Activated B cell treated with CpG ODN at 0.5 μM for 24 hours (primary cell): Measurements from ENCODE around the gene GNAZ. TPM values are rescaled to one million over a fixed set of nuclear protein-coding genes. Genes with fewer than 3 reads are reported as not detected.

ENCODE experiments used
- ATAC-seq: fragments of 200-7000 bp; cut with Tn5 transposase; one replicate; pipeline ENCODE4 v1.10.0; 2021; ENCODE audit warnings: low read depth, mild to moderate bottlenecking, moderate library complexity
- CTCF ChIA-PET: fragments of 350-600 bp; sonication (Branson Sonifier 250); formaldehyde crosslinking; loops from one replicate; lab custom pipeline; 2021; ENCODE audit warnings: antibody characterized with exemption; lab: Charles Lee
- POLR2A ChIA-PET: fragments of 350-600 bp; sonication (Branson Sonifier 250); formaldehyde crosslinking; loops from one replicate; lab custom pipeline; 2021; ENCODE audit warnings: antibody characterized with exemption; lab: Charles Lee
- DNase-seq: peaks from one replicate; pipeline ENCODE4 v3.0.0; 2022
- H3K27ac Mint-ChIP-seq: one replicate; pipeline ENCODE4 v1.8.0; 2020; ENCODE audit warnings: mixed read lengths
- H3K27me3 Mint-ChIP-seq: one replicate; pipeline ENCODE4 v1.8.0; 2021; ENCODE audit warnings: mixed read lengths
- H3K36me3 Mint-ChIP-seq: one replicate; pipeline ENCODE4 v1.8.0; 2021; ENCODE audit warnings: low read depth, mixed read lengths
- H3K4me1 Mint-ChIP-seq: one replicate; pipeline ENCODE4 v1.8.0; 2021; ENCODE audit warnings: mixed read lengths
- H3K4me3 Mint-ChIP-seq: one replicate; pipeline ENCODE4 v1.8.0; 2020; ENCODE audit warnings: mild to moderate bottlenecking, mixed read lengths
- H3K9me3 Mint-ChIP-seq: one replicate; pipeline ENCODE4 v1.8.0; 2020; ENCODE audit warnings: mixed read lengths
- intact Hi-C: fragments of 100-400 bp; cut with micrococcal nuclease; formaldehyde crosslinking; loops from one replicate; pipeline ENCODE4 v1.15.1; 2024
- total RNA-seq: library from RNA; stranded (reverse); gene quantifications from 2 replicates; pipeline ENCODE4 v1.2.3, GENCODE V29; 2022
- TF ChIP-seq, protein P1 (sequence below): fragments of 200-600 bp; IDR thresholded peaks from one replicate; pipeline ENCODE4 v1.8.0; 2022; ENCODE audit warnings: antibody characterized with exemption, mild to moderate bottlenecking

GNAZ gene
- total RNA-seq, 1 donor from 2014 or later, result 12.2 TPM

DNA sequence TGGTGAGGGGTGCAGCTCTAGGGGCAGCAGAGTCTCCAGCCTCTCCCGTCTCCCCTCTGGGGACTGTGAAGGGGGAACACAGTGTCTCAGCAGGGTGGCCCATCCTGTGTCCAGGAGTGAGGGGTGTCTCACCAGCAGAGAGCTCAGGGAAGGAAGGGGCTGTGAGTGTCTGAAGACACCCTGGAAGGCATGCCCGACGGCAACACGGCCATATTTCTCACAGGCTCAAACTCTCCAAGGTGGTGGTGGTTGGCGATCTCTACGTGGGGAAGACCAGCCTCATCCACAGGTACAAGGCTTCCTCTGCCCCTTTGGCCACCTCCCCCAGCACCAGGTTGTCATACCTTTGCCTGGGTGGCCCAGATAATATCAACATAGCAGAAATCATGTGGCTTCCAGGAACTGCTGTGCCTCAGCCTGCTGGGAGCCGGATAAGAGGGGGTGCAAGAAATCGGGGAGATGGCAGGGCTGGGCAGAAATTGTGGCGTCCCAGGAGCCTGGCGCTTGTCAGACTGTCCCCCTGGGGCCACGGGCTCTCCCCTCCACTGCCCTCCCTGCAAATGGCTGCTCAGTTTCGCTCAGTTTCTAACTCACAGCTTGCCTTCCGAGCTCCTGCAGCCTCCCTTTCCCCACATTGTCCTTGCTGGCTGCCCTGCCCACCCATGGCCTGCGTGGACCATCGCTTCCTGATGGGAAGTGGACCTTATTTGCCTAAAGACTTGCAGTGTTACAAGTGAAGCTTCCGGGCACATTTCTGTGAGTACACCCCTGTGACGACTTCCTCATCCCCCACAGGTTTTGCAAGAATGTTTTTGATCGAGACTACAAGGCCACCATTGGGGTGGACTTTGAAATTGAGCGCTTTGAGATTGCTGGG, 82.2 kb downstream of the GNAZ start:
- TF ChIP-seq, protein P1, sequence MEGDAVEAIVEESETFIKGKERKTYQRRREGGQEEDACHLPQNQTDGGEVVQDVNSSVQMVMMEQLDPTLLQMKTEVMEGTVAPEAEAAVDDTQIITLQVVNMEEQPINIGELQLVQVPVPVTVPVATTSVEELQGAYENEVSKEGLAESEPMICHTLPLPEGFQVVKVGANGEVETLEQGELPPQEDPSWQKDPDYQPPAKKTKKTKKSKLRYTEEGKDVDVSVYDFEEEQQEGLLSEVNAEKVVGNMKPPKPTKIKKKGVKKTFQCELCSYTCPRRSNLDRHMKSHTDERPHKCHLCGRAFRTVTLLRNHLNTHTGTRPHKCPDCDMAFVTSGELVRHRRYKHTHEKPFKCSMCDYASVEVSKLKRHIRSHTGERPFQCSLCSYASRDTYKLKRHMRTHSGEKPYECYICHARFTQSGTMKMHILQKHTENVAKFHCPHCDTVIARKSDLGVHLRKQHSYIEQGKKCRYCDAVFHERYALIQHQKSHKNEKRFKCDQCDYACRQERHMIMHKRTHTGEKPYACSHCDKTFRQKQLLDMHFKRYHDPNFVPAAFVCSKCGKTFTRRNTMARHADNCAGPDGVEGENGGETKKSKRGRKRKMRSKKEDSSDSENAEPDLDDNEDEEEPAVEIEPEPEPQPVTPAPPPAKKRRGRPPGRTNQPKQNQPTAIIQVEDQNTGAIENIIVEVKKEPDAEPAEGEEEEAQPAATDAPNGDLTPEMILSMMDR, result no peak
- no peaks in the 10 kb centered on the region for H3K9me3 Mint-ChIP-seq
- ChIA-PET CTCF (interaction anchor here (0.8 to 1.7 kb wide), 3 partner anchors 8 to 26 kb away, joined by 3 to 5 read pairs (median 3); no protein-coding TSS in a partner anchor), POLR2A (interaction anchor here (0.8 to 1.7 kb wide), 7 partner anchors 8 to 33 kb away, joined by 3 to 6 read pairs (median 4); partner anchors contain the start of genes BCR and RSPH14)
- peak overlapping the region; percentile 80 for H3K4me3 Mint-ChIP-seq
- DNase-seq, result peak; percentile 30
- H3K36me3 Mint-ChIP-seq, result no peaks in the 10 kb centered on the region
- peak overlapping the region; percentile 98 for H3K27ac Mint-ChIP-seq
- intact Hi-C loops, result no loop called here
- H3K27me3 Mint-ChIP-seq, result no peaks in the 10 kb centered on the region
- peak; percentile 75 for ATAC-seq
- peaks cover 29% of the 10 kb centered on the region for H3K4me1 Mint-ChIP-seq

- Mint-ChIP-seq H3K9me3 (no peaks in the 10 kb centered on the region), H3K36me3 (no peaks in the 10 kb centered on the region), H3K4me3 (no peak overlapping the region), H3K27ac (peak overlapping the region; percentile 98), H3K27me3 (no peaks in the 10 kb centered on the region), H3K4me1 (peaks cover 29% of the 10 kb centered on the region)
- intact Hi-C loops, result no loop called here
- POLR2A ChIA-PET, result interaction anchor here (1.7 kb wide), 1 partner anchor 9 kb away, joined by 4 read pairs; no protein-coding TSS in a partner anchor
- CTCF ChIA-PET, result interaction anchor here (0.7 to 1.0 kb wide), 3 partner anchors 9 to 35 kb away, joined by 3 read pairs; no protein-coding TSS in a partner anchor
- TF ChIP-seq, protein P1, result no peak
- ATAC-seq (no peak), DNase-seq (no peak)
Measured at GRCh38 chr22:23153994-23154393, 83.7 kb downstream of the GNAZ start.

GRCh38 chr22:23154461-23154860, 84.1 kb downstream of the GNAZ start:
- CTCF ChIA-PET, result no interaction called here

GRCh38 chr22:23155143-23155542, 84.8 kb downstream of the GNAZ start:
- ATAC-seq (no peak), DNase-seq (no peak)
- H3K36me3 Mint-ChIP-seq, result no peaks in the 10 kb centered on the region
- no peaks in the 10 kb centered on the region for H3K9me3 Mint-ChIP-seq
- H3K4me1 Mint-ChIP-seq, result peaks cover 23% of the 10 kb centered on the region
- TF ChIP-seq, protein P1, result no peak
- ChIA-PET CTCF (no interaction called here), POLR2A (no interaction called here)
- no peak overlapping the region for H3K4me3 Mint-ChIP-seq
- H3K27me3 Mint-ChIP-seq, result no peaks in the 10 kb centered on the region
- H3K27ac Mint-ChIP-seq, result no peak overlapping the region
- intact Hi-C loops, result no loop called here

More at GRCh38 chr22:23154461-23154860, 84.1 kb downstream of the GNAZ start:
- H3K27ac Mint-ChIP-seq, result peak overlapping the region; percentile 68
- peaks cover 29% of the 10 kb centered on the region for H3K4me1 Mint-ChIP-seq
- TF ChIP-seq, protein P1, result no peak
- POLR2A ChIA-PET, result no interaction called here
- H3K9me3 Mint-ChIP-seq, result no peaks in the 10 kb centered on the region
- no peaks in the 10 kb centered on the region for H3K27me3 Mint-ChIP-seq
- intact Hi-C loops, result no loop called here
- ATAC-seq (no peak), DNase-seq (no peak)
- H3K36me3 Mint-ChIP-seq, result no peaks in the 10 kb centered on the region
- no peak overlapping the region for H3K4me3 Mint-ChIP-seq

GRCh38 chr22:23155831-23156230, 85.5 kb downstream of the GNAZ start:
- ChIA-PET CTCF (no interaction called here), POLR2A (interaction anchor here (0.6 kb wide), 1 partner anchor 30 kb away, joined by 4 read pairs; no protein-coding TSS in a partner anchor)
- H3K27ac Mint-ChIP-seq, result no peak overlapping the region
- no peaks in the 10 kb centered on the region for H3K36me3 Mint-ChIP-seq
- H3K4me1 Mint-ChIP-seq, result peaks cover 23% of the 10 kb centered on the region
- H3K4me3 Mint-ChIP-seq, result no peak overlapping the region
- no peaks in the 10 kb centered on the region for H3K9me3 Mint-ChIP-seq
- no peak for DNase-seq
- intact Hi-C loops, result no loop called here
- TF ChIP-seq, protein P1, result no peak
- H3K27me3 Mint-ChIP-seq, result no peaks in the 10 kb centered on the region
- ATAC-seq, result no peak
